GM12872 (cell line): Measurements from ENCODE around the gene TIMP4.

Experiments
- CTCF ChIP-seq: IDR thresholded peaks from 3 replicates; pipeline ENCODE4 v1.5.1; 2011; ENCODE audit warnings: low read depth, mild to moderate bottlenecking, low read length, moderate library complexity; ENCODE audit not compliant: insufficient read depth

The TIMP4 gene

DNA sequence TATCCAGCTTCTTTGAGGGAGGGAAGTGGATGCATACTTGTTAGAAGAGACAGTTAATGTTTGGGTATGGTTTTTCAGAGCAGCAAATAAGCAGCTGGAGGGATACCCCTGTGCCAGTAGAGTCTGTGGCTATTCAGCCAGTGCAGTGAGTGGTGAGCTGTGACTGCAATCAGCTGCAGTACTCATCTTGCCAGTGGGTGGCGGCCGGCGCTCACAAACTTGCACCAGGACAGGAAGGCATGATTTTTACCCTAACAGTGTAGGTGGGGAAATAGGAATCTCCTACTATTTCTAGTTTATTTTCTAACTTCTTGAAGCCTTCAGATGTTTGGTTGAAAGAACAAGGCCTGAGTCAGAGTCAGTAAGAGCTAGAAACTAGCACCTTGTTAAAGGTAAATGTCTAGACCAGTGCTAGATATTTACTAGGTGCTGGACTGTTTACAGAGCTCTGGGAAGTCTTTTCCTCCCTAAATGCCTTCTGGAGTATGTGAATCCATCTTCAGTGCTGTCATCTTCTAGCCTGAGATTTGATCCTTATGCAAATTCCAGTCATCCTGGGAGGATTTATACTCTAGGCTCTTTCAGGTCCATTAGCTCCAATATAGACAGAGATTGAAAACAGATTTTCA is 23.6 kb downstream of the TIMP4 start:
- TF ChIP-seq CTCF: peak; percentile 94

- no peak for TF ChIP-seq CTCF
Observed at GRCh38 chr3:12132881-12133280, 25.8 kb downstream of the TIMP4 start.

DNA sequence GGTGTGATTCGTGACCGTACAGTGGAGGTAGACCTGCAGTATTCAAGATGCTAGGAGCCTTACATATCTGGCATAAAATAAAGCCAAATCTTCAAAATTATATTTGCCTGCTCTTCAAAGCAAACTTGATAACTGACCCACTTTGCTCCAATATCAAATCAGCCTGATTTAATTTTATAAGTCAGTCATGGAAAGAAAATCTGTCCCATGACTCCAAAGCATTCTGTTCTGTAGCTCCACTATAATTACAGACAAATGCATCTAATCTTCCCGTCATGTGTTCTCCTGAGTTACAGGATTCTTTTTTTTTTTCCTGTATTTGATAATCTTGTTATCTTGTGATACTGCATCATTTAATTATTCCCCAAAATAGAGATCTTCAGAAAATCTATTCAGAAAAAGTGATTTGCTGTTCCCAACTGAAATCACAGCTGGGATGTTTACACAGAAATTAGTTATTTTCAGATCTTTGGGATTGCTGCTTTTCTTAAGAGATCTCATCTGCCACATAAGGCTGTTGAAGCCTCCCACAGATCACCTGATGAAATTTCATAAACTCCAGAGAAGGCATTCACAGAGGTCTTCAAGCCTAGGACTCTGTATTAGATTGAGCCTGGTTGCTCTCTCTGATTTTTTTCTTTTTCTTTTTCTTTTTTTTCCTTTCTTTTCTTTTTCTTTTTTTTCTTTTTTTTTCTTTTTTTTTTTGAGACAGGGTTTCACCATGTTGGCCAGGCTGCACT is 27.2 kb downstream of the TIMP4 start:
- no peak for TF ChIP-seq CTCF

DNA sequence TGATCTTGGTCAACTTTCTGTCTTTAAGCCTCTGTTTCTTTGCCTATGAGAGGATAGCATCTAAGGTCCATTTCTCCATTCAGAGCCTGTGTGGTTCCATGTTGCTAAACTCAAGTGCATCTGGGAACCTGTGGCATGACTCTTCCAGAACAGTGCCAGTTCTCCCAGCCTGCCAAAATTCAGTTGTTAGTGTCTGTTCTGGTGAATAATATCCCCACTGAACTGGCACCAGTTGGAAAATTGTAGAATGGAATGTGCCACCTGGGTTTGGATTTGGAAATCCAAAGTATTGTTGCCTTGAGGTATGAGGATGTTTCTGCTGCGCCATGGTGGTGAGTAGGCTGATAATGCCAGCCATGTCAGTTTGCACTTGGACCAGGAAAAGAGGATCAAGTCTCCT is 31.3 kb downstream of the TIMP4 start:
- TF ChIP-seq CTCF: no peak

- no peak for TF ChIP-seq CTCF
Observed at GRCh38 chr3:12125772-12126171, 32.9 kb downstream of the TIMP4 start.

DNA sequence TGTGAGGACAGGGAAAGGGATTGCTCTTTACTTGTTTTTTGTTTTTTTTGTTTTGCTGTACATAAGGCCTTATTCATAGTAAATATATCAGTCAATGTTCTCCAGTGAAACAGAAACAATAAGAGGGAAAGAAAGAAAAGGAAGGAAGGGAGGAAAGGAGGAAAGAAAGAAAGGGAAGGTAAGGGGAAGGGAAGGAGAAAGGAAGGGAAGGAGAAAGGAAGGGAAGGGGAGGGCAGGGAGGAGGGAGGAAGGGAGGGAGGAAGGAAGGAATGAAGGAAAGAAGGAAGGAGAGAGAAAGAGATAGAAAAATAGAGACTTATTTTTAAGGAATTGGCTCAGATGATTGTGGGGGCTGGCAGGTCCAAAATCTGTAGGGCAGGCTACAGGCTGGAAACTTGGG is 37.2 kb downstream of the TIMP4 start:
- TF ChIP-seq CTCF: no peak

- TF ChIP-seq CTCF: no peak
Observed at GRCh38 chr3:12120374-12121140, 38.2 kb downstream of the TIMP4 start.
